Lower leg skin (tissue), 3 donors: ENCODE data around the gene LMBR1.

Source experiments
- POLR2A ChIP-seq, 2 donors: fragments of 450-650 bp; IDR thresholded peaks; one replicate each; pipeline ENCODE4 v1.6.1; 2016 to 2017; ENCODE audit warnings: antibody characterized with exemption in 2 of 2, mild to moderate bottlenecking in 1 of 2, moderate library complexity in 1 of 2
- TF ChIP-seq, protein P1 (sequence below), 3 donors: fragments of 450-650 bp; IDR thresholded peaks; one replicate each; pipeline ENCODE4 v1.5.1; 2016; ENCODE audit warnings: antibody characterized with exemption in 3 of 3, mild to moderate bottlenecking in 3 of 3, moderate library complexity in 2 of 3

- TF ChIP-seq, protein P1, sequence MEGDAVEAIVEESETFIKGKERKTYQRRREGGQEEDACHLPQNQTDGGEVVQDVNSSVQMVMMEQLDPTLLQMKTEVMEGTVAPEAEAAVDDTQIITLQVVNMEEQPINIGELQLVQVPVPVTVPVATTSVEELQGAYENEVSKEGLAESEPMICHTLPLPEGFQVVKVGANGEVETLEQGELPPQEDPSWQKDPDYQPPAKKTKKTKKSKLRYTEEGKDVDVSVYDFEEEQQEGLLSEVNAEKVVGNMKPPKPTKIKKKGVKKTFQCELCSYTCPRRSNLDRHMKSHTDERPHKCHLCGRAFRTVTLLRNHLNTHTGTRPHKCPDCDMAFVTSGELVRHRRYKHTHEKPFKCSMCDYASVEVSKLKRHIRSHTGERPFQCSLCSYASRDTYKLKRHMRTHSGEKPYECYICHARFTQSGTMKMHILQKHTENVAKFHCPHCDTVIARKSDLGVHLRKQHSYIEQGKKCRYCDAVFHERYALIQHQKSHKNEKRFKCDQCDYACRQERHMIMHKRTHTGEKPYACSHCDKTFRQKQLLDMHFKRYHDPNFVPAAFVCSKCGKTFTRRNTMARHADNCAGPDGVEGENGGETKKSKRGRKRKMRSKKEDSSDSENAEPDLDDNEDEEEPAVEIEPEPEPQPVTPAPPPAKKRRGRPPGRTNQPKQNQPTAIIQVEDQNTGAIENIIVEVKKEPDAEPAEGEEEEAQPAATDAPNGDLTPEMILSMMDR (IDR thresholded peaks at IDR 0.05), result no peak
- TF ChIP-seq POLR2A (IDR thresholded peaks at IDR 0.05), result no peak
Measured at GRCh38 chr7:156790264-156790663, 102.7 kb downstream of the LMBR1 start.
